ENCODE measurements around the gene HPS1. TPM values are rescaled to one million over a fixed set of nuclear protein-coding genes. Genes with fewer than 3 reads are reported as not detected.

The HPS1 gene
- total and polyA plus RNA-seq, 2 of the 8 experiments (the other 6 are each of a cell fraction or from before 2014, with no cell fraction given): 38.7 to 61.7 TPM

- Histone ChIP-seq H3K27me3 (replicated peaks in 1 of 4; ENCODE audit: control insufficient read depth in 3 of 4, extremely low read depth in 1 of 4, insufficient read depth in 3 of 4, low read length in 3 of 4) (no peaks in the 10 kb centered on the region), H3K27ac (ENCODE audit: low read depth, low read length) (no peak overlapping the region), H2BK15ac (ENCODE audit: low read length) (no peak overlapping the region), H3K9me3 (ENCODE audit: insufficient read depth in 2 of 2, low read depth in 1 of 2, low read length in 1 of 2) (no peaks in the 10 kb centered on the region), H2AK5ac (ENCODE audit: low read depth, low read length) (no peak overlapping the region), H3K18ac (ENCODE audit: extremely low read depth, low read length) (no peak overlapping the region), H3K9ac (replicated peaks in 1 of 4; ENCODE audit: extremely low read depth in 1 of 4, low read depth in 3 of 4, low read length in 3 of 4) (no peak overlapping the region), H3K4me3 (ENCODE audit: extremely low read depth in 1 of 4, insufficient read depth in 2 of 4, low read depth in 3 of 4, low read length in 4 of 4) (no peak overlapping the region), H4K91ac (replicated peaks; ENCODE audit: insufficient read length, low read length) (no peak overlapping the region), H2AFZ (ENCODE audit: low read length) (no peak overlapping the region), H2BK12ac (ENCODE audit: low read depth, low read length) (no peak overlapping the region), H4K5ac (ENCODE audit: insufficient read length, low read depth, low read length) (no peak overlapping the region), H3K36me3 (ENCODE audit: control insufficient read depth in 2 of 4, insufficient read depth in 4 of 4, low read length in 3 of 4) (peaks cover 0 to 7% (median 3%) of the 10 kb centered on the region in 4 experiments; a peak in 5 of 8 replicates), H3K4ac (replicated peaks; ENCODE audit: insufficient read length, low read depth, low read length) (no peak overlapping the region), H4K8ac (ENCODE audit: extremely low read depth, insufficient read depth, low read length) (no peak overlapping the region; the same call in 1 of the 2 replicates), H2BK120ac (replicated peaks; ENCODE audit: low read depth, low read length) (no peak overlapping the region), H3K23me2 (ENCODE audit: low read depth, low read length) (no peaks in the 10 kb centered on the region), H4K20me1 (replicated peaks in 1 of 2; ENCODE audit: control insufficient read depth in 1 of 2, insufficient read depth in 2 of 2, low read length in 2 of 2) (peaks cover 0 to 2% of the 10 kb centered on the region in 2 experiments), H2BK20ac (ENCODE audit: low read length) (no peak overlapping the region), H3K79me1 (ENCODE audit: low read depth, low read length) (no peaks in the 10 kb centered on the region), H3K14ac (ENCODE audit: insufficient read length) (no peak overlapping the region), H3K79me2 (ENCODE audit: control insufficient read depth in 1 of 2, insufficient read depth in 2 of 2, low read length in 2 of 2) (no peaks in the 10 kb centered on the region), H3K23ac (ENCODE audit: insufficient read length) (no peak overlapping the region), H3K4me2 (ENCODE audit: insufficient read depth in 1 of 2, low read depth in 2 of 2, low read length in 2 of 2) (no peak overlapping the region), H3K4me1 (replicated peaks in 1 of 4; ENCODE audit: control insufficient read depth in 3 of 4, insufficient read depth in 4 of 4, low read length in 3 of 4) (no peaks in the 10 kb centered on the region), H3K56ac (replicated peaks; ENCODE audit: insufficient read length, low read depth, low read length) (no peak overlapping the region), H2BK5ac (ENCODE audit: low read depth, low read length) (no peak overlapping the region)
- DNase-seq (ENCODE audit: low read depth in 1 of 2, low spot score in 2 of 2) (no peak), FAIRE-seq (no peak)
- ChIA-PET CTCF (ENCODE audit: partially characterized antibody) (interaction anchor here (0.5 to 6.6 kb wide), 62 partner anchors 10 to 863 kb away, joined by 3 to 69 read pairs (median 4); partner anchors contain the start of genes LOXL4 and PYROXD2), POLR2A (ENCODE audit: partially characterized antibody) (interaction anchor here (1.4 to 2.5 kb wide), 3 partner anchors 10 to 64 kb away, joined by 3 to 11 read pairs (median 11); partner anchors contain the start of gene PYROXD2)
- WGBS, 2 experiments (ENCODE audit: extremely low coverage in 1 of 2, insufficient coverage in 1 of 2, insufficient read length in 1 of 2, insufficient replicate concordance in 2 of 2, low coverage in 1 of 2, low lambda C conversion rate in 2 of 2, missing lambda C conversion rate in 1 of 2): 87% methylated on average over 21 of the region's 23 CpGs; no CpG with 5 or more reads in 1 of the 2 experiments
- TF ChIP-seq YY1 (IDR thresholded peaks at IDR 0.05; ENCODE audit: low read depth, low read length) (no peak), RNF2 (IDR thresholded peaks at IDR 0.05; ENCODE audit: borderline replicate concordance, low read depth, low read length, missing control alignments, poor library complexity, severe bottlenecking) (no peak), EP300 (IDR thresholded peaks at IDR 0.05; ENCODE audit: borderline replicate concordance in 1 of 2, low read depth in 2 of 2, low read length in 2 of 2) (no peak), HDAC6 (IDR thresholded peaks at IDR 0.05; ENCODE audit: low read depth, low read length) (no peak), TAF1 (IDR thresholded peaks at IDR 0.05; ENCODE audit: low read depth, low read length) (no peak), KDM1A (IDR thresholded peaks at IDR 0.05; ENCODE audit: borderline replicate concordance, low read length) (no peak), SP2 (IDR thresholded peaks at IDR 0.05; ENCODE audit: low read length) (no peak), MAX (IDR thresholded peaks at IDR 0.05) (no peak)
- TF ChIP-seq, protein P1, sequence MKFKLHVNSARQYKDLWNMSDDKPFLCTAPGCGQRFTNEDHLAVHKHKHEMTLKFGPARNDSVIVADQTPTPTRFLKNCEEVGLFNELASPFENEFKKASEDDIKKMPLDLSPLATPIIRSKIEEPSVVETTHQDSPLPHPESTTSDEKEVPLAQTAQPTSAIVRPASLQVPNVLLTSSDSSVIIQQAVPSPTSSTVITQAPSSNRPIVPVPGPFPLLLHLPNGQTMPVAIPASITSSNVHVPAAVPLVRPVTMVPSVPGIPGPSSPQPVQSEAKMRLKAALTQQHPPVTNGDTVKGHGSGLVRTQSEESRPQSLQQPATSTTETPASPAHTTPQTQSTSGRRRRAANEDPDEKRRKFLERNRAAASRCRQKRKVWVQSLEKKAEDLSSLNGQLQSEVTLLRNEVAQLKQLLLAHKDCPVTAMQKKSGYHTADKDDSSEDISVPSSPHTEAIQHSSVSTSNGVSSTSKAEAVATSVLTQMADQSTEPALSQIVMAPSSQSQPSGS (IDR thresholded peaks at IDR 0.05; ENCODE audit: low read length): no peak
These were observed 22.2 kb downstream of the HPS1 start for GRCh38 chr10:98424295-98425254.

Data from H1 (cell line).